Neutrophil (primary cell): ENCODE measurements around the gene EPS15.
"Not testable (repeated sequence)": the region's sequence is repeated elsewhere in the genome, so short reads cannot be mapped to it uniquely, and the experiment has no call there.

Experiments
- H3K27ac ChIP-seq: fragments of 200-600 bp; sonication (generic); 2 replicates; pipeline ENCODE4 v1.5.1; 2016; ENCODE audit warnings: mild to moderate bottlenecking, moderate library complexity
- H3K27me3 ChIP-seq: fragments of 200-600 bp; sonication (generic); 2 replicates; pipeline ENCODE4 v1.6.0; 2016; ENCODE audit warnings: mild to moderate bottlenecking
- H3K36me3 ChIP-seq: fragments of 200-600 bp; sonication (generic); 2 replicates; pipeline ENCODE4 v1.5.1; 2017
- H3K4me1 ChIP-seq, 2 experiments: fragments of 200-600 bp in 1 of 2; sonication (generic) in 1 of 2; 1 replicate in 1 of 2; 2 replicates in 1 of 2; pipeline versions ENCODE4 v1.5.1 to v1.6.1; 2013 to 2016; ENCODE audit warnings: low read depth in 1 of 2, low read length in 1 of 2, mild to moderate bottlenecking in 1 of 2, moderate library complexity in 1 of 2; ENCODE audit not compliant: control insufficient read depth in 1 of 2, insufficient read depth in 1 of 2
- H3K4me3 ChIP-seq, 2 experiments: fragments of 200-600 bp in 1 of 2; sonication (generic) in 1 of 2; 1 replicate in 1 of 2; 2 replicates in 1 of 2; pipeline ENCODE4 v1.5.1; 2013 to 2016; ENCODE audit warnings: low read depth in 1 of 2, low read length in 1 of 2, mild to moderate bottlenecking in 1 of 2, moderate library complexity in 1 of 2
- H3K9me3 ChIP-seq: fragments of 200-600 bp; sonication (generic); 2 replicates; pipeline ENCODE4 v1.5.1; 2016
- CTCF ChIP-seq: fragments of 200-600 bp; sonication (generic); IDR thresholded peaks from 2 replicates; pipeline ENCODE4 v1.5.1; 2016; ENCODE audit warnings: antibody characterized with exemption

EPS15 gene

GRCh38 chr1:51564124-51564523 lies 45.1 kb upstream of the EPS15 start:
- TF ChIP-seq CTCF, result no peak
- no peak overlapping the region for H3K27ac ChIP-seq
- no peaks in the 10 kb centered on the region for H3K36me3 ChIP-seq
- no peak overlapping the region for H3K4me3 ChIP-seq
- no peaks in the 10 kb centered on the region for H3K27me3 ChIP-seq
- no peaks in the 10 kb centered on the region for H3K9me3 ChIP-seq
- H3K4me1 ChIP-seq, result peaks cover 7 to 8% of the 10 kb centered on the region in 2 experiments

GRCh38 chr1:51561702-51562101 lies 42.6 kb upstream of the EPS15 start:
- no peaks in the 10 kb centered on the region for H3K36me3 ChIP-seq
- TF ChIP-seq CTCF, result no peak
- no peak overlapping the region for H3K4me3 ChIP-seq
- no peaks in the 10 kb centered on the region for H3K4me1 ChIP-seq
- H3K27me3 ChIP-seq, result no peaks in the 10 kb centered on the region
- no peak overlapping the region for H3K27ac ChIP-seq
- H3K9me3 ChIP-seq, result no peaks in the 10 kb centered on the region

- not testable (repeated sequence) for H3K36me3 ChIP-seq, H3K27ac ChIP-seq, H3K27me3 ChIP-seq, H3K4me1 ChIP-seq, H3K9me3 ChIP-seq, H3K4me3 ChIP-seq
These were observed 41.8 kb upstream of the EPS15 start for GRCh38 chr1:51560895-51561294.

- Histone ChIP-seq H3K36me3 (no peaks in the 10 kb centered on the region), H3K9me3 (no peaks in the 10 kb centered on the region), H3K4me3 (no peak overlapping the region), H3K4me1 (no peaks in the 10 kb centered on the region), H3K27ac (no peak overlapping the region), H3K27me3 (no peaks in the 10 kb centered on the region)
- no peak for TF ChIP-seq CTCF
These were observed 41.0 kb upstream of the EPS15 start for GRCh38 chr1:51560034-51560433.

GRCh38 chr1:51559501-51559900 lies 40.4 kb upstream of the EPS15 start:
- no peak overlapping the region for H3K4me3 ChIP-seq
- no peak overlapping the region for H3K27ac ChIP-seq
- H3K27me3 ChIP-seq, result no peaks in the 10 kb centered on the region

GRCh38 chr1:51559064-51559500 lies 40.0 kb upstream of the EPS15 start:
- H3K27me3 ChIP-seq, result no peaks in the 10 kb centered on the region
- no peak overlapping the region for H3K27ac ChIP-seq
- H3K4me3 ChIP-seq, result no peak overlapping the region
- H3K9me3 ChIP-seq, result no peaks in the 10 kb centered on the region
- H3K36me3 ChIP-seq, result no peaks in the 10 kb centered on the region
- no peaks in the 10 kb centered on the region for H3K4me1 ChIP-seq
- TF ChIP-seq CTCF, result no peak

More at GRCh38 chr1:51559501-51559900, 40.4 kb upstream of the EPS15 start:
- TF ChIP-seq CTCF, result no peak
- Histone ChIP-seq H3K4me1 (no peaks in the 10 kb centered on the region), H3K9me3 (no peaks in the 10 kb centered on the region), H3K36me3 (no peaks in the 10 kb centered on the region)
